ENCODE results near the gene KDM4B.

The KDM4B gene

DNA sequence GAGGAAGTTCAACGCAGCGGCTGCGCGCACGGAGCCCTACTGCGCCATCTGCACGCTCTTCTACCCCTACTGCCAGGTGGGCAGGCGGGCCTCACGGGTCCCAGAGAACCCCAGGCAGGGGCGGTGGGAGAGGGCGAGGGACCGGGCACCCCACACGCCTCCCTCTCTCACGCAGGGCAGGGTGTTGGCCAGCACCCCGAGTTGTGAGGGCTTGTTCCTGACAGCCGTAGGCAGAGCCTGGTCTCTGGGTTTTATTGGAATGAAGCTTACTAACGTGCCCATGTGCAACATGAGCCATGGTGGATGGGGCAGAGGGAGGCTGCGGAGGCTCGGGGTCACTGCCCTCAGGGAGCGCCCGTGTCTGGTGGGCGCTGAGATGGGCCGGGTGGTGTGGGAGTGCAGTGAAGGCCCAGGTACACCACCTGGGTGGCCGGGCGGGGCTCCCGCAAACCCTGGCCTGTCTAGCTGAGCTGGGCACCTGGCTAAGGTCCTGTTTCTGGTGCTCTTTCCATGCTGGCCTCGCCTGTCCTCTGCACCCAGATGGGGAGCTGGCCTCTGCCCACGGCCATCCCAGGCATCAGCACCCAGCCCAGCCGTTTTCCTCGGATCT is 165.2 kb downstream of the KDM4B start:
- FAIRE-seq (no peak), DNase-seq (ENCODE audit: insufficient read length, low spot score) (no peak)
- TF ChIP-seq, protein P1, sequence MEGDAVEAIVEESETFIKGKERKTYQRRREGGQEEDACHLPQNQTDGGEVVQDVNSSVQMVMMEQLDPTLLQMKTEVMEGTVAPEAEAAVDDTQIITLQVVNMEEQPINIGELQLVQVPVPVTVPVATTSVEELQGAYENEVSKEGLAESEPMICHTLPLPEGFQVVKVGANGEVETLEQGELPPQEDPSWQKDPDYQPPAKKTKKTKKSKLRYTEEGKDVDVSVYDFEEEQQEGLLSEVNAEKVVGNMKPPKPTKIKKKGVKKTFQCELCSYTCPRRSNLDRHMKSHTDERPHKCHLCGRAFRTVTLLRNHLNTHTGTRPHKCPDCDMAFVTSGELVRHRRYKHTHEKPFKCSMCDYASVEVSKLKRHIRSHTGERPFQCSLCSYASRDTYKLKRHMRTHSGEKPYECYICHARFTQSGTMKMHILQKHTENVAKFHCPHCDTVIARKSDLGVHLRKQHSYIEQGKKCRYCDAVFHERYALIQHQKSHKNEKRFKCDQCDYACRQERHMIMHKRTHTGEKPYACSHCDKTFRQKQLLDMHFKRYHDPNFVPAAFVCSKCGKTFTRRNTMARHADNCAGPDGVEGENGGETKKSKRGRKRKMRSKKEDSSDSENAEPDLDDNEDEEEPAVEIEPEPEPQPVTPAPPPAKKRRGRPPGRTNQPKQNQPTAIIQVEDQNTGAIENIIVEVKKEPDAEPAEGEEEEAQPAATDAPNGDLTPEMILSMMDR (IDR thresholded peaks at IDR 0.05; ENCODE audit: insufficient read depth, missing control alignments), result no peak

DNA sequence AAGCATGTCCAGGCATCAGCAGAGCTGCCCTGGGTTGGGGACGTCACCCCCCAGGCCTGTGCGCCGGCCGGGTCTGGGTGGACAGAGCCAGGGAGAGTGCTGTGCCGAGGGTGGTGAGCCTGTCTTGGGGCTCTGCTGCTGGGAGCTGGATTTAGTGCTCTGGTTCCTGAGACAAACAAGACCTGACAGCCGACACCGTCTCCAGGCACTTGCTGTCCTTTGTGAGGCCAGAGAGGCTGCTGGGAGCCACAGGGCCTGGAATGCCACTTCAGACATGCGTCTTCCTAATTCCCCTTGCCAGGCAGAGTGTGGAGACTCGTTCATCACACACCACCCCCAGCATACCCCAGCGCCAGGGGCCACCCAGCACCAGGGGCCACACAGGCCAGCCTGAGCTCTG is 165.8 kb downstream of the KDM4B start:
- no peak for FAIRE-seq
- DNase-seq (ENCODE audit: insufficient read length, low spot score), result no peak
- TF ChIP-seq, protein P1 (IDR thresholded peaks at IDR 0.05; ENCODE audit: insufficient read depth, missing control alignments), result no peak

DNA sequence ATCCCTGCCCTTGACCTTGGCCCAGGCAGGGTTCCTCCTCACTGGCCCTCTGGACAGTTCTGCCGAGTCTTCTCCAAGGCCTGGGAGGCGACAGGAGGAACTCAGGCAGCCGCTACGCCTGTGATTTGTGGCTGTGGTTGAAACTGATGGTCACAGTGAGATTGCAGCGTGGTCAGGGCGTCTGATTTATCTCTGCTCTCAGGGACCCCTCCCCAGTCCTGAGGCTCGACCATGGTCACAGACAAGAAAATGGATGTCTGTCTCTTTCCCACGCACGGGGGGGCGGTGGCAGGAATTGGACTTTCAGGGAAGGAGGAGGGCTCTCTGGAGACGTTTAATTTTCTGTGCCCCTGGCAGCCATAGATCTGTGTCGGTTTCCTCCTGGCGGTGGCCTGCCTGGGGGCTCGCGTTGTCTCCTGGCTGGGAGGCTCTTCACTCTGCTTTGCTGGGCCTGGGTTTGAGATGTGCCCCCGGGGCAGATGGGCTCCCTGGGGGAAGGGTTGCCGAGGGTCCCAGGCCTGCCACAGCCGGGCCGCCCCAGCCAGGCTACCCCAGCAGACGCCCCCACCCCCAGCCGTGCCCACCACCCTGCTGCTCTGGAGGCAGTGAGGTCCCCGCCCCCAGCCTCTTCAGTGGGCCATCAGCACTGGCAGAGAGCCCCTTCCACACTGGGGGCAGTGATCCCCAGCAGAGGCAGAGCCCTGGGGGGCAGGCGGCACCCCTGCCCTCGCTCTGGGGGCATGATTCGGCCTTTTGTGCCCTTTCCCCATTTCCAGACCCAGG is 167.4 kb downstream of the KDM4B start:
- TF ChIP-seq, protein P1 (IDR thresholded peaks at IDR 0.05; ENCODE audit: insufficient read depth, missing control alignments), result no peak
- DNase-seq (ENCODE audit: insufficient read length, low spot score) (no peak), FAIRE-seq (no peak)

GRCh38 chr19:5137114-5137513 is 168.2 kb downstream of the KDM4B start:
- DNase-seq (ENCODE audit: insufficient read length, low spot score), result no peak
- TF ChIP-seq, protein P1 (IDR thresholded peaks at IDR 0.05; ENCODE audit: insufficient read depth, missing control alignments), result no peak
- no peak for FAIRE-seq

DNA sequence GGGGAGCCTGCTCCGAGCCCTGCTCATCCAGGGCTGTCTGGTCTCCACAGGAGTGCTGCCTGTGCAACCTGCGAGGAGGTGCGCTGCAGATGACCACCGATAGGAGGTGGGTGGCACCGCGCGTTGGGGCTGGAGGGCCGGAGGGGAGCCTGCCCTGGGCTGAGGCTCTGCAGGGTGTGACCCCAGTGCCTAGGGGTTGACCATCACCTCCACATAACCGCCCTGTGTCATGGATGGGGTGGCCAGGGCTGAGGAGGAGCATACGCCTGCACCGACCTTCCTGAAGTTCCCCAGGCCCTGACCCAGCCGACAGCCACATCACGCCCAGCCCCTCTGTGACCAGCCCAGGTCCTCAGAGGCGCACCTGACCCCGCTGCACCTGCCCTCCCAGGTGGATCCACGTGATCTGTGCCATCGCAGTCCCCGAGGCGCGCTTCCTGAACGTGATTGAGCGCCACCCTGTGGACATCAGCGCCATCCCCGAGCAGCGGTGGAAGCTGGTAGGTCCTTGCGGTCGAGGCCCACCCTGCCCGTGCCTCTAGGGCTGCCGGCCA is 168.7 kb downstream of the KDM4B start:
- DNase-seq (ENCODE audit: insufficient read length, low spot score), result no peak
- TF ChIP-seq, protein P1 (IDR thresholded peaks at IDR 0.05; ENCODE audit: insufficient read depth, missing control alignments), result no peak
- FAIRE-seq, result no peak

DNA sequence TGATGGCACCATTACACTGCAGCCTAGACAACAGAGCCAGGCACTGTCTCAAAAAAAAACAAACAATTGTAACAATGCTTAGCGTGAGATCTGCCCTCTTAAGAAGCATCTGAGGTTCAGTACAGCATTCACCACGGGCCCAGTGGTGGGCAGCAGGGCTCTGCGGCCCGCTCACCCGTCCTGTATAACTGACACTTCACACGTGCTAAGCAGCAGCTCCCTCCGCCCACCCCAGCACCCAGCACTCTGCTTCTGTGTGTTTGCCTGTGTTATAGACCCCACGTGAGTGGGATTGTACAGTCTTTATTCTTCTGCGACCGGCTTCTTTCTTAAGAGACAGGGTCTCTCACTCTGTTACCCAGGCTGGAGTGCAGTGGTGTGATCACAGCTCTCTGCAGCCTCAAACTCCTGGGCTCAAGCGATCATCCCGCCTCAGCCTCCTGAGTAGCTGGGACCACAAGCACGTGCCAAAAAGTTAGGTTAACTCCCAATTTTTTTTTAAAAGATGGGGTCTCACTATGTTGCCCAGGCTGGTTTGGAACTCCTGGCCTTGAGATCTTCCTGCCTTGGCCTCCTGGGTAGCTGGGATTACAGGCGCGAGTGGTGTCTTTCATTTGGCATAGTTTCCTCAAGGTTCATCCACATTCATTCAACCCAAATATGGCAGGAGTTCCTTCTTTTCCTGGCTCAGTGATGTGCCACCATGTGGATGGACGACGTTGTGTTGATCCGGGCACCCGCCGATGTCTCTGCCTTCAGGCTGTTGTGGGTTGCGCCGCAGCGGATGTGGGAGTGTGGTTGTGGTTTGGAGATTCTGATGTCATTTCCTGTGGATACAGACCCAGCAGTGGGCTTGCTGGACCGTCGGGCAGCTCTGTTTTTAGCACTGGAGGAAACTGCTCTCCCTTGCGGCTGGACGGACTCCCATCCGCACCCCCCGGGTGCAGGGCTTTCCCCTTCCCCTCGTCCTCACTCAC is 170.0 kb downstream of the KDM4B start:
- TF ChIP-seq, protein P1 (IDR thresholded peaks at IDR 0.05; ENCODE audit: insufficient read depth, missing control alignments), result no peak
- DNase-seq (ENCODE audit: insufficient read length, low spot score) (no peak), FAIRE-seq (no peak)

Data from D721Med (cell line).